GM12801 (cell line): Measurements from ENCODE around the gene TNFRSF21.

Experiments
- TF ChIP-seq, protein P1 (sequence below): IDR thresholded peaks from one replicate; pipeline ENCODE4 v1.5.1; 2011; ENCODE audit warnings: control low read depth; ENCODE audit not compliant: insufficient read length; ENCODE audit errors: extremely low read depth

Gene TNFRSF21

DNA sequence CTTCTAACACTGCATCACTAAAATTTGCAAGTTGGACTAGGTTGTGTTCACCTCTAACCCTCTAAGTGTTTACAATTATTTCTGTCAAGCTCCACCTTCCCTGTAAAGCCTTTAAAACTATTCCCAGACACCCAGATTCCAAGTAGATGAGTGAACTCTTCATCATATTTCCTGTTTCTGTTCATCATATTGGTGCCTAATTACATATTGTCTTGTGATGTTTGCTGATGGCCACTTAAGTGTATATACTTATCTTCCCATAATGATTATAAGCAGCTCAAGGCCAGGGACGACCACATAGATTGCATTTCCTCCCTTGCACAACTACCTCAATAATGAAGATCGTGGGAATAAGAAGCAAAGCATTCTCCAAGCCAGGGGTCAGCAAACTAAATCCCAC lies 16.8 kb downstream of the TNFRSF21 start:
- TF ChIP-seq, protein P1, sequence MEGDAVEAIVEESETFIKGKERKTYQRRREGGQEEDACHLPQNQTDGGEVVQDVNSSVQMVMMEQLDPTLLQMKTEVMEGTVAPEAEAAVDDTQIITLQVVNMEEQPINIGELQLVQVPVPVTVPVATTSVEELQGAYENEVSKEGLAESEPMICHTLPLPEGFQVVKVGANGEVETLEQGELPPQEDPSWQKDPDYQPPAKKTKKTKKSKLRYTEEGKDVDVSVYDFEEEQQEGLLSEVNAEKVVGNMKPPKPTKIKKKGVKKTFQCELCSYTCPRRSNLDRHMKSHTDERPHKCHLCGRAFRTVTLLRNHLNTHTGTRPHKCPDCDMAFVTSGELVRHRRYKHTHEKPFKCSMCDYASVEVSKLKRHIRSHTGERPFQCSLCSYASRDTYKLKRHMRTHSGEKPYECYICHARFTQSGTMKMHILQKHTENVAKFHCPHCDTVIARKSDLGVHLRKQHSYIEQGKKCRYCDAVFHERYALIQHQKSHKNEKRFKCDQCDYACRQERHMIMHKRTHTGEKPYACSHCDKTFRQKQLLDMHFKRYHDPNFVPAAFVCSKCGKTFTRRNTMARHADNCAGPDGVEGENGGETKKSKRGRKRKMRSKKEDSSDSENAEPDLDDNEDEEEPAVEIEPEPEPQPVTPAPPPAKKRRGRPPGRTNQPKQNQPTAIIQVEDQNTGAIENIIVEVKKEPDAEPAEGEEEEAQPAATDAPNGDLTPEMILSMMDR, result no peak

GRCh38 chr6:47292027-47292426 lies 17.7 kb downstream of the TNFRSF21 start:
- TF ChIP-seq, protein P1, result no peak

DNA sequence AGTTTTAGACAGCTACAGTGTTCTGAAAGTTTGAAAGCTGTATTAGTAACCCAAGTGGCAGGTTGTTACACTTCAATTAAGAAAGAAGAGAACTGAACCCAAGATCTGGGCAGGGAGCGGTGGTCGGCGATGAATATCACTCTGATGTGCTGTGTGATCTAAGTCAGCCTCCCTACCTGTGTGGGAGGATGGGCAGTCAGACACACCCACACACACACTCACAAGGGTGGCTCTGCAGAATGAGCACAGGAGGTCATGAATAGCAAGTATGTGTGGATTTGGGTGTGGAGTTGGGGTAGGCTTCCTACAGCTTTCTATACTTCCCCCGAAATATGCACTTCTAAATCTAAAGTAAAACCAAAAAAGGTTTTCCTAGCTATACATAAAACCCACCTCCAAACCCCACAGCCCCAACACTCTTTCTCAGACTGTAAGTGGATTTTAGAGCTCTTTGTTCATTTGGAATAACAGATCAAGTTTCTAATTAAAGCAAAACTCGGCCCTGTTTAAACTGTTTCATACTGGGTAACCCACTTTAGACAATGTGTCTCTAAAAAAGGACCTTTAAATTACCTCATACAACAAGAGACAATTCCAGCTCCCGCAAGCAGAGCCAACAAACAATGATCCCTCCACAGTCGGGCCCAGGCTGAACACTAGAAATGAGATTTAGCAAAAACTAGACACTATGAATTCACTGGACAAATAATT lies 19.4 kb downstream of the TNFRSF21 start:
- TF ChIP-seq, protein P1, result no peak

- TF ChIP-seq, protein P1, result no peak
Observed at GRCh38 chr6:47288267-47289090, 21.2 kb downstream of the TNFRSF21 start.

GRCh38 chr6:47286301-47286700 lies 23.4 kb downstream of the TNFRSF21 start:
- TF ChIP-seq, protein P1, result no peak

DNA sequence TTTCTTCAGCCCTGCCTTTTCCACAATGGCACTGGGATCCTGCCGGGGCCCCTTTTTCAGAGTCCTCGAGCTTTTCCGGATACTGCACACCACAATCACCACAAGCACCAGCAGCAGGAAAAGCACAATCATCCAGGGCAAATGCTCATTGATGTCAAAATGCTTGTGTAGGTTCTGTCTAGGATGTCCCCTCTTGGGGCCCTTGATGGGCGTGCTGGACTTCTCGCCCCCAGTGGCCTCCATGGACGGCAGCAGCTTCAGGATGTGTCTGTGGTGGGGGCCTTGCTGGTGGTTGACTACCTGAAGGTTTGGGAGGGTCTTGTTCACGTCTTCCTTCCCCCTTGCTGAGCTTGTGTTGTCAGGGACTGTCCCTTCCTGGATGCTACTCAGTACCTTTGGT lies 25.7 kb downstream of the TNFRSF21 start:
- TF ChIP-seq, protein P1, result no peak

DNA sequence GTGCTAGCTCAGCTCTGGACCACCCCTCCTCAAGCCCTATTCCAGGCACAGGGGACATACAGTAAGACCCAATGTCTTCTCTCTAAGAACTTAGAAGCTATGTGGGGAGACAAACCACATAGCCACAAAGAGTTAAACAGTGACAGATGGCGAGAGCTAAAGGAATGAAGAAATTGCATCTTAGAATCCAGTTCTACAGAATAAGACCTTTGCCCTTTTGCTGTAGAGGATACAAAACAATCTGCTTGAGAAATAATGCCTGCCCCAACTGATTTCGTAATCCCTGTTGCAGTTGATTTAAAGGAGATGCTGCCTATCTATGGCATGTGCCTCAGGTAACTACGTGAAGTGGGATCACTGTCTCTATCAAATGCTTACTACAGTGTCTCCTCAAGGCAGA lies 31.2 kb downstream of the TNFRSF21 start:
- TF ChIP-seq, protein P1, result no peak
